Mucosa of descending colon (tissue), 3 donors: ENCODE measurements around the gene MYL3. TPM values are rescaled to one million over a fixed set of nuclear protein-coding genes. Genes with fewer than 3 reads are reported as not detected.

Experiments used
- ATAC-seq: fragments of 200-7000 bp; cut with Tn5 transposase; one replicate; pipeline ENCODE4 v1.9.1; 2020; ENCODE audit warnings: mild to moderate bottlenecking, moderate library complexity
- DNase-seq, 3 donors: peaks; one replicate each; pipeline ENCODE4 v3.0.0-alpha.2; 2020
- H3K36me3 ChIP-seq: fragments of 200-600 bp; one replicate; pipeline ENCODE4 v1.8.0; 2021; ENCODE audit warnings: low read depth, mild to moderate bottlenecking
- H3K4me1 ChIP-seq: fragments of 200-600 bp; one replicate; pipeline ENCODE4 v1.8.0; 2021; ENCODE audit warnings: low read depth, mild to moderate bottlenecking
- H3K4me3 ChIP-seq: fragments of 200-600 bp; one replicate; pipeline ENCODE4 v1.8.0; 2021; ENCODE audit warnings: mild to moderate bottlenecking
- H3K9me3 ChIP-seq: fragments of 200-600 bp; one replicate; pipeline ENCODE4 v1.8.0; 2021; ENCODE audit warnings: mild to moderate bottlenecking
- CTCF ChIP-seq: fragments of 200-600 bp; IDR thresholded peaks from one replicate; pipeline ENCODE4 v1.8.0; 2022; ENCODE audit warnings: antibody characterized with exemption, mild to moderate bottlenecking
- intact Hi-C, 2 donors: fragments of 100-400 bp; cut with DNase I in 1 of 2; cut with micrococcal nuclease in 1 of 2; formaldehyde crosslinking; loops; one replicate each; pipeline versions ENCODE4 v1.11.0 to v1.11.1; 2022; cut with DNase I, micrococcal nuclease
- total RNA-seq, 3 donors: library from RNA; stranded (reverse); fragmentation: NEBNext Ultra II Directional in 2 of 3; extraction: Animal tissue kit (Norgen Biotek cat#: 25700) in 2 of 3; gene quantifications; one replicate each; pipeline versions ENCODE4 v1.2.1 to v1.2.4, GENCODE V29; 2021 to 2023
- donor health status: DM: no; HTN: no; CAD: no; lungs with moderate emphysema.
- donor health status: DM: no; HTN: no; CAD: no.
- donor health status: DM: no; HTN: yes; CAD: no.

MYL3 gene
- total RNA-seq, 3 donors from 2014 or later: 0.32 to 3.1 (median 1.2) TPM

- ATAC-seq: no peak
- intact Hi-C loops: no loop called here
- no peaks in the 10 kb centered on the region for H3K4me1 ChIP-seq
- no peak overlapping the region for H3K4me3 ChIP-seq
- no peaks in the 10 kb centered on the region for H3K9me3 ChIP-seq
- H3K36me3 ChIP-seq: no peaks in the 10 kb centered on the region
- TF ChIP-seq CTCF: no peak
- DNase-seq: peak in 2 of 3 donors; percentile 9 to 27
These were observed 4.1 kb downstream of the MYL3 start for GRCh38 chr3:46859001-46859710.

GRCh38 chr3:46858456-46858855 is 4.8 kb downstream of the MYL3 start:
- Histone ChIP-seq H3K9me3 (no peaks in the 10 kb centered on the region), H3K4me1 (no peaks in the 10 kb centered on the region), H3K4me3 (no peak overlapping the region), H3K36me3 (no peaks in the 10 kb centered on the region)
- no peak for ATAC-seq
- peak in 2 of 3 donors; percentile 14 to 19 for DNase-seq
- TF ChIP-seq CTCF: no peak
- intact Hi-C loops: no loop called here

- no peaks in the 10 kb centered on the region for H3K9me3 ChIP-seq
- H3K4me1 ChIP-seq: no peaks in the 10 kb centered on the region
- no peaks in the 10 kb centered on the region for H3K36me3 ChIP-seq
- no peak for TF ChIP-seq CTCF
- intact Hi-C loops: no loop called here
- no peak overlapping the region for H3K4me3 ChIP-seq
- peak in 2 of 3 donors; percentile 10 to 13 for DNase-seq
- ATAC-seq: no peak
These were observed 5.5 kb downstream of the MYL3 start for GRCh38 chr3:46857485-46858341.

- no peaks in the 10 kb centered on the region for H3K4me1 ChIP-seq
- DNase-seq (peak in 2 of 3 donors; percentile 11 to 30), ATAC-seq (no peak)
- no peak for TF ChIP-seq CTCF
- H3K36me3 ChIP-seq: no peaks in the 10 kb centered on the region
- intact Hi-C loops: no loop called here
- H3K9me3 ChIP-seq: no peaks in the 10 kb centered on the region
- no peak overlapping the region for H3K4me3 ChIP-seq
These were observed 6.4 kb downstream of the MYL3 start for GRCh38 chr3:46856576-46857471.

- intact Hi-C loops: no loop called here
- Histone ChIP-seq H3K36me3 (no peaks in the 10 kb centered on the region), H3K4me1 (no peaks in the 10 kb centered on the region), H3K4me3 (no peak overlapping the region), H3K9me3 (no peaks in the 10 kb centered on the region)
- DNase-seq (peak in 2 of 3 donors; percentile 8 to 24), ATAC-seq (no peak)
- TF ChIP-seq CTCF: no peak
These were observed 8.7 kb downstream of the MYL3 start for GRCh38 chr3:46854555-46854991.
